Calu3 (cell line): ENCODE measurements around the gene SAT1. TPM values are rescaled to one million over a fixed set of nuclear protein-coding genes. Genes with fewer than 3 reads are reported as not detected.

Experiments
- BruUV-seq: library from RNA; stranded (reverse); fragments of 400-500 nt; replicated peaks from 2 replicates; lab custom pipeline; 2021; lab: Mats Ljungman, UMichigan
- CTCF ChIA-PET: fragments of 300-600 bp; sonication (Branson Sonifier 250); formaldehyde crosslinking; loops from one replicate; lab custom pipeline; 2022; ENCODE audit warnings: antibody characterized with exemption; lab: Charles Lee
- DNase-seq: peaks from one replicate; pipeline ENCODE4 v3.0.0; 2022
- H3K27ac Mint-ChIP-seq: one replicate; pipeline ENCODE4 v1.8.0; 2022; ENCODE audit warnings: mixed read lengths; ENCODE audit not compliant: unreplicated experiment
- H3K27me3 Mint-ChIP-seq: one replicate; pipeline ENCODE4 v1.8.0; 2022; ENCODE audit warnings: mixed read lengths; ENCODE audit not compliant: unreplicated experiment
- H3K36me3 Mint-ChIP-seq: one replicate; pipeline ENCODE4 v1.8.0; 2022; ENCODE audit warnings: mild to moderate bottlenecking, moderate library complexity, mixed read lengths; ENCODE audit not compliant: insufficient read depth, unreplicated experiment
- H3K4me1 Mint-ChIP-seq: one replicate; pipeline ENCODE4 v1.8.0; 2022; ENCODE audit warnings: mild to moderate bottlenecking, low read depth, mixed read lengths; ENCODE audit not compliant: unreplicated experiment
- H3K4me3 Mint-ChIP-seq: one replicate; pipeline ENCODE4 v1.8.0; 2022; ENCODE audit warnings: mild to moderate bottlenecking, low read depth, moderate library complexity, mixed read lengths; ENCODE audit not compliant: unreplicated experiment
- H3K9me3 Mint-ChIP-seq: one replicate; pipeline ENCODE4 v1.8.0; 2022; ENCODE audit warnings: low read depth, mixed read lengths; ENCODE audit not compliant: unreplicated experiment
- intact Hi-C: fragments of 100-400 bp; cut with micrococcal nuclease; formaldehyde crosslinking; loops from one replicate; pipeline ENCODE4 v1.10.0; 2022; ENCODE audit not compliant: unreplicated experiment
- total RNA-seq: library from RNA; stranded (reverse); gene quantifications from 2 replicates; pipeline ENCODE4 v1.2.3, GENCODE V29; 2022
- TF ChIP-seq, protein P1 (sequence below): fragments of 200-600 bp; IDR thresholded peaks from one replicate; pipeline ENCODE4 v1.8.0; 2022; ENCODE audit warnings: antibody characterized with exemption; ENCODE audit not compliant: unreplicated experiment

The SAT1 gene
- total RNA-seq, 1 experiment from 2014 or later = 426 TPM

GRCh38 chrX:23802431-23802830, 19.5 kb downstream of the SAT1 start:
- BruUV-seq = no TSS peak
- intact Hi-C loops = no loop called here
- Mint-ChIP-seq H3K36me3 (peaks cover 35% of the 10 kb centered on the region), H3K27me3 (no peaks in the 10 kb centered on the region), H3K4me3 (no peak overlapping the region), H3K27ac (peak overlapping the region; percentile 66), H3K9me3 (no peaks in the 10 kb centered on the region), H3K4me1 (peaks cover 40% of the 10 kb centered on the region)
- TF ChIP-seq, protein P1, sequence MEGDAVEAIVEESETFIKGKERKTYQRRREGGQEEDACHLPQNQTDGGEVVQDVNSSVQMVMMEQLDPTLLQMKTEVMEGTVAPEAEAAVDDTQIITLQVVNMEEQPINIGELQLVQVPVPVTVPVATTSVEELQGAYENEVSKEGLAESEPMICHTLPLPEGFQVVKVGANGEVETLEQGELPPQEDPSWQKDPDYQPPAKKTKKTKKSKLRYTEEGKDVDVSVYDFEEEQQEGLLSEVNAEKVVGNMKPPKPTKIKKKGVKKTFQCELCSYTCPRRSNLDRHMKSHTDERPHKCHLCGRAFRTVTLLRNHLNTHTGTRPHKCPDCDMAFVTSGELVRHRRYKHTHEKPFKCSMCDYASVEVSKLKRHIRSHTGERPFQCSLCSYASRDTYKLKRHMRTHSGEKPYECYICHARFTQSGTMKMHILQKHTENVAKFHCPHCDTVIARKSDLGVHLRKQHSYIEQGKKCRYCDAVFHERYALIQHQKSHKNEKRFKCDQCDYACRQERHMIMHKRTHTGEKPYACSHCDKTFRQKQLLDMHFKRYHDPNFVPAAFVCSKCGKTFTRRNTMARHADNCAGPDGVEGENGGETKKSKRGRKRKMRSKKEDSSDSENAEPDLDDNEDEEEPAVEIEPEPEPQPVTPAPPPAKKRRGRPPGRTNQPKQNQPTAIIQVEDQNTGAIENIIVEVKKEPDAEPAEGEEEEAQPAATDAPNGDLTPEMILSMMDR = no peak
- no peak for DNase-seq
- CTCF ChIA-PET = interaction anchor here (1.1 kb wide), 1 partner anchor 18 kb away, joined by 3 read pairs; no protein-coding TSS in a partner anchor

DNA sequence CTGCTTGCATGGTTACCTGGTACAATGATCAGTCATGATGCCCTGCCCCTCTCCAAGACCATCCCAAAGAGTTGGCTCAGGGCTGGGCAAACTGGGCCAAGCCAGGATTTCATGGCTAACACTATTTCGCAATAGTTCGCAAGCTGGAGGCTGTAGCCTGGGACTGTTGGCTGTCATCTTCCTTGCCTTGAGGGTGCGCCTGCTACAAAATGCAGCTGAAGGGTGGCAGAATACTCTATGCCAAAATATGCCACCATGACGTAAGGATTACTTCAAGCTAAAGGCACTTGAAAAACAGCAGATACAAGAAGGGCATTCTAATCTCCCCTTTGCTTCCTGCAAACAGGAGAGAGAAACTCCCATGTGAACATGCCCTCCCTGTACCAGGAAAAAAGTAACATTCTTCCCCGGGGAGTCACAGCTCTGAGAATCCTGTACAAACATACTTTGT, 21.0 kb downstream of the SAT1 start:
- peak overlapping the region; percentile 57 for H3K4me3 Mint-ChIP-seq
- TF ChIP-seq, protein P1 = no peak
- no peaks in the 10 kb centered on the region for H3K9me3 Mint-ChIP-seq
- CTCF ChIA-PET = interaction anchor here (0.6 to 1.5 kb wide), 4 partner anchors 17 to 757 kb away, joined by 3 to 8 read pairs (median 4); partner anchors contain the start of gene SAT1
- peaks cover 37% of the 10 kb centered on the region for H3K36me3 Mint-ChIP-seq
- peaks cover 41% of the 10 kb centered on the region for H3K4me1 Mint-ChIP-seq
- intact Hi-C loops = loop anchor here (2.0 kb wide), 1 partner anchor 15 kb away; no protein-coding TSS in a partner anchor
- H3K27ac Mint-ChIP-seq = peak overlapping the region; percentile 99
- no peaks in the 10 kb centered on the region for H3K27me3 Mint-ChIP-seq
- DNase-seq = peak; percentile 64
- no TSS peak for BruUV-seq

DNA sequence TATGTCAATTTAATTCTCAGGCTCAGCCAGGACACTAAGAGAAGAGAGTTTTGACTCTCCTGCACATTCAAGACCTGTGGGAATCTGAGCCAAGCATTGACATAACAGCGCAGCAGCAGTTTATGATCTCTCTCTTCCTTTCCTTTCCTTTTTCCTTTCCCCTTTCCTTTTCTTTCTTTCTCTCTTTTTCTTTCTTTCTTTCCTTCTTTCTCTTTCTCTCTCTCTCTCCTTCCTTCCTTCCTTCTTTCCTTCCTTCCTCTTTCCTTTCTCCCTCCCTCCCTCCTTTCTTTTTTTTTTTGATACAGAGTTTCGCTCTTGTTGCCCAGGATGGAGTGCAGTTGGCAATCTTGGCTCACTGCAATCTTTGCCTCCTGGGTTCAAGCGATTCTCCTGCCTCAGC, 21.6 kb downstream of the SAT1 start:
- peaks cover 31% of the 10 kb centered on the region for H3K36me3 Mint-ChIP-seq
- no peaks in the 10 kb centered on the region for H3K9me3 Mint-ChIP-seq
- H3K4me3 Mint-ChIP-seq = peak overlapping the region; percentile 57
- TF ChIP-seq, protein P1 = no peak
- no peaks in the 10 kb centered on the region for H3K27me3 Mint-ChIP-seq
- CTCF ChIA-PET = interaction anchor here (1.5 kb wide), 1 partner anchor 97 kb away, joined by 8 read pairs; no protein-coding TSS in a partner anchor
- H3K27ac Mint-ChIP-seq = peak overlapping the region; percentile 99
- intact Hi-C loops = loop anchor here (2.0 kb wide), 1 partner anchor 16 kb away; no protein-coding TSS in a partner anchor
- TSS peak; percentile 43 for BruUV-seq
- peaks cover 37% of the 10 kb centered on the region for H3K4me1 Mint-ChIP-seq
- no peak for DNase-seq

DNA sequence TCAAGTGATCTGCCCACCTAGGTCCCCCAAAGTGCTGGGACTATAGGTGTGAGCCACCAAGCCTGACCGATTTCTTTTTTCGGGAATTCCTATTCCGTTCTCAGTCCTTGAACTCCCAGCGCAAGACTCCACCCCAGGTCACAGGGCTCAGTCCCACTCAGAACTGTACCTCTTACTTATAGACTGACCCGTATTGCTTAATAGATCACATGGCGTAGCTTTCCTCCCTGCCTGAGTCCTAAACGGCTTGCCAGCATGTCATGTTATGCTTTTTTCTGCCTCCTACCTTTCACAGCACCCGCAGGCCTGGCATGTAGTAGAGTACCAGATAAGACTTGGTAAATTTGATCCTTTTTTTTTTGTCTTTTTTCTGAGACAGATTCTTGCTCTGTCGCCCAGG, 22.4 kb downstream of the SAT1 start:
- no TSS peak for BruUV-seq
- H3K9me3 Mint-ChIP-seq = no peaks in the 10 kb centered on the region
- H3K4me1 Mint-ChIP-seq = peaks cover 34% of the 10 kb centered on the region
- no peaks in the 10 kb centered on the region for H3K27me3 Mint-ChIP-seq
- TF ChIP-seq, protein P1 = no peak
- peak overlapping the region; percentile 17 for H3K4me3 Mint-ChIP-seq
- DNase-seq = no peak
- intact Hi-C loops = loop anchor here (2.0 kb wide), 1 partner anchor 17 kb away; no protein-coding TSS in a partner anchor
- peak overlapping the region; percentile 99 for H3K27ac Mint-ChIP-seq
- peaks cover 30% of the 10 kb centered on the region for H3K36me3 Mint-ChIP-seq
- CTCF ChIA-PET = no interaction called here
